Ovary (tissue), 3 donors: ENCODE data around the gene WNT11.

Source experiments
- CTCF ChIP-seq, 3 donors: fragments of 450-650 bp in 2 of 3; fragments of 200-600 bp in 1 of 3; IDR thresholded peaks; one replicate each; pipeline versions ENCODE4 v1.5.1 to v1.8.0; 2016 to 2022; ENCODE audit warnings: antibody characterized with exemption in 3 of 3, mild to moderate bottlenecking in 1 of 3
- POLR2A ChIP-seq: fragments of 450-650 bp; IDR thresholded peaks from one replicate; pipeline ENCODE4 v1.6.1; 2017; ENCODE audit warnings: antibody characterized with exemption, mild to moderate bottlenecking, moderate library complexity
- donor health status: DM: no; HTN: no; CAD: no.

- TF ChIP-seq CTCF (IDR thresholded peaks at IDR 0.05): no peak
- TF ChIP-seq POLR2A: no peak
Observed at GRCh38 chr11:76251576-76251975, 45.3 kb upstream of the WNT11 start.
